Activated CD4-positive, alpha-beta memory T cell treated with anti-CD3 and anti-CD28 coated beads for 36 hours (primary cell): Measurements from ENCODE around the gene CBFA2T2. TPM values are rescaled to one million over a fixed set of nuclear protein-coding genes. Genes with fewer than 3 reads are reported as not detected.
"Not testable (repeated sequence)": the region's sequence is repeated elsewhere in the genome, so short reads cannot be mapped to it uniquely, and the experiment has no call there.

Source experiments
- CTCF ChIA-PET: fragments of 350-600 bp; sonication (Branson Sonifier 250); formaldehyde crosslinking; loops from one replicate; lab custom pipeline; 2021; ENCODE audit warnings: antibody characterized with exemption, inconsistent platforms; lab: Charles Lee
- POLR2A ChIA-PET: fragments of 350-600 bp; sonication (Branson Sonifier 250); formaldehyde crosslinking; loops from one replicate; lab custom pipeline; 2021; ENCODE audit warnings: antibody characterized with exemption; lab: Charles Lee
- DNase-seq: peaks from one replicate; pipeline ENCODE4 v3.0.0-alpha.2; 2020
- H3K27ac Mint-ChIP-seq: one replicate; pipeline ENCODE4 v1.8.0; 2021; ENCODE audit warnings: mixed read lengths
- H3K27me3 Mint-ChIP-seq: one replicate; pipeline ENCODE4 v1.8.0; 2021; ENCODE audit warnings: mixed read lengths
- H3K36me3 Mint-ChIP-seq: one replicate; pipeline ENCODE4 v1.8.0; 2021; ENCODE audit warnings: mixed read lengths
- H3K4me1 Mint-ChIP-seq: one replicate; pipeline ENCODE4 v1.8.0; 2021; ENCODE audit warnings: low read depth, mixed read lengths
- H3K4me3 Mint-ChIP-seq: one replicate; pipeline ENCODE4 v1.8.0; 2021; ENCODE audit warnings: mild to moderate bottlenecking, mixed read lengths
- H3K9me3 Mint-ChIP-seq: one replicate; pipeline ENCODE4 v1.8.0; 2021; ENCODE audit warnings: mixed read lengths
- intact Hi-C: fragments of 100-400 bp; cut with micrococcal nuclease; formaldehyde crosslinking; loops from one replicate; pipeline ENCODE4 v1.15.1; 2023
- total RNA-seq, 2 experiments: library from RNA; stranded (reverse); gene quantifications; one replicate each; pipeline ENCODE4 v1.2.3, GENCODE V29; 2021

The CBFA2T2 gene
- total RNA-seq, 2 experiments from 2014 or later: 10.9 to 12.9 TPM

DNA sequence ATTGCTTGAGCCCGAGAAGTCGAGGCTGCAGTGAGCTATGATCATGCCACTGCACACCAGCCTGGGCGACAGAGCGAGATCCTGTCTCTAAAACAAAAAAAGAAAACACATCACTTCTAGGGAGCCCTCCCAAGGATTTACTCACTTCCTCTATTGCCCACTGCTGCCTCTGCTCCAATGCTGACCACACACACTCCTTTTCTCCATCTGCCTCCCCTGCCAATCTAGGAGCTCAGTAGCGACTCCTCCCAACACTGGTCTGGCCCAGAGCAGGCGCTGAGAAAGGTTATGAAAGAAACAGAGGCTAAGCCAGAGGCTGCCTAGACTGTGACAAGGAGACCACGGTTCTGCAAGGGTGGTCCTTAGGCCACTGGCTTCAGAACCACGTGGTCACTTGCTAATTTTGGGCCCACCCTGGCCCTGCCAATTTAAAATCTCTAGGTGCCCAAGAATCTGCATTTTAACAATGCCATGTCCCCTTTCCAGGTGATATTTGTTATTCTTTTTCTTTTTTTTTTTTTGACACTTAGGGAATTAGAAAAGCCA, 197.5 kb downstream of the CBFA2T2 start:
- ChIA-PET POLR2A (interaction anchor here (0.6 to 2.1 kb wide), 4 partner anchors 21 to 198 kb away, joined by 3 to 12 read pairs (median 4); partner anchors contain the start of genes ACTL10, CBFA2T2 and PXMP4), CTCF (interaction anchor here (1.2 to 3.5 kb wide), 3 partner anchors 20 to 45 kb away, joined by 3 to 28 read pairs (median 4); partner anchors contain the start of genes ACTL10 and PXMP4)
- no peaks in the 10 kb centered on the region for H3K27me3 Mint-ChIP-seq
- H3K36me3 Mint-ChIP-seq: peaks cover 13% of the 10 kb centered on the region
- peaks cover 59% of the 10 kb centered on the region for H3K4me1 Mint-ChIP-seq
- H3K4me3 Mint-ChIP-seq: no peak overlapping the region
- intact Hi-C loops: loop anchor here (2.0 to 5.0 kb wide), 3 partner anchors 25 to 425 kb away; partner anchors contain the start of genes C20orf144 and EIF2S2
- DNase-seq: no peak
- no peak overlapping the region for H3K27ac Mint-ChIP-seq
- no peaks in the 10 kb centered on the region for H3K9me3 Mint-ChIP-seq

DNA sequence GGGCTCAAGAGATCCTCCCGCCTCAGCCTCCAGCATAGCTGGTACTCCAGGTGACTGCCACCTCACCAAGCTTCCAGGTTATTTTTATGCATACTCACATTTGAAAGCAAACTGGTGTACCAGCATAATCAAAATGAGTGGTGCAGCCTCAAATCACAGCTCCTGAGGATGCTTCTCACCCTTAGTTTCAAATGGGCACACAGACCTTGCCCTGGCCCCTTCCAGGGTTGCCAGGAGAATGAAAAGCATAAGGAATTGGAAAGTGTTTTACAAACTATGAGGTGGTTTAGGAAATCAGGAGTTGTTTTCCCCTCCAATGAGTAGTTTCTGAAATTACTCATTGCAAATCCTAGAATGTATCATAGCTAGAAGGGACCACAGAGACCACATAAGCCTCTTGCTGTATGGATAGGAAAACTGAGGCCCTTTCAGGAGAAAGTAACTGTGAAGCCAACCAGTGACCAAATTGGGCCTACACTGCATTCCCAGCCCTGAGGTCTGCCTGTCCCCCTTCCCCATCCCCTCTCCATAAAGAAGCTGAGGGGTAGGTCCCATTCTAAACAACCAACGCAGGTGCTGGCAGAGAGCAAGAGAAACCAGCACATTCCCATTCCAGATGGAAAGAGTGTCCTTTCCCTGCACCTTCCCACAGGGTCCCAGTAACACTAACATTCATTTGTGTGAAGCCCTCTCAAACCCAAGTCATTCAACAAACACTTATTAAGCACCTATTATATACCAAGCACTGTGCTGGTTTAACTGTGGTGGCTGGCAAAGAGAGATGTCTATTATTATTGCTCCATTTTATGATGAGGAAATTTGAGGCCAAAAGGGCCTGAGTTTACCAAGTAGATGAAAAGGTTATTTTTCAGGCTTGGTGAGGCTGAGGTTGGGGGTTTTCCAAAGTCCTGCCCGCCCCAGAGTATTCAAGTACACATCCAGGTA, 198.4 kb downstream of the CBFA2T2 start:
- Mint-ChIP-seq H3K27me3 (no peaks in the 10 kb centered on the region), H3K4me1 (peaks cover 53% of the 10 kb centered on the region), H3K9me3 (no peaks in the 10 kb centered on the region), H3K4me3 (no peak overlapping the region), H3K27ac (peak overlapping the region; percentile 19), H3K36me3 (peaks cover 9% of the 10 kb centered on the region)
- CTCF ChIA-PET: interaction anchor here (1.2 to 3.5 kb wide), 2 partner anchors 21 to 32 kb away, joined by 3 to 28 read pairs; partner anchors contain the start of genes ACTL10 and PXMP4
- POLR2A ChIA-PET: interaction anchor here (0.6 to 2.1 kb wide), 4 partner anchors 22 to 198 kb away, joined by 3 to 12 read pairs (median 4); partner anchors contain the start of genes ACTL10, CBFA2T2 and PXMP4
- intact Hi-C loops: loop anchor here (2.0 to 5.0 kb wide), 3 partner anchors 25 to 424 kb away; partner anchors contain the start of genes C20orf144 and EIF2S2
- peak; percentile 30 for DNase-seq

DNA sequence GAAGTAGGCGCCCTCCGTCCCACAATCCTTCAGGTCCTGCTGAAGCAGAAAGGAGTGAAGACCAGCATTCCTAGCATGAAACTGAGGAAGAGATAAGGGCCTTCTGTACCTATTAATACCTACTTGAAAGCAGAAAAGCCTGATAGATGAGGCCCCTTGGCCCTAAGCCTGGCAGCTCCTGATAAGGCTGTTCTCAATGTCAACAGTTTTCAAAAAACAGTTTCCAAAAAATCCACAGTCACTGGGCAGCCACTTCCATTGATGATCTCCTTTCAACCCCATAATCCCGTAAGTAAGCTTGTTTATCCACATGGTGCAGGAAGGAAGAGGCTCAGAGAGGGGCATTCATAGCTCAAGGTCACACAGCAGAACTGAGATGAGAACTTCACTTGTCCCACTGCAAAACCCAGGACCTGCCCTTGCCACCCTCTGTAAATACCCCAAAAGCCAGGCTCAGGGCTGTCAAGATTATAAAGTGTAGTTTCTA, 199.1 kb downstream of the CBFA2T2 start:
- H3K9me3 Mint-ChIP-seq: no peaks in the 10 kb centered on the region
- CTCF ChIA-PET: interaction anchor here (3.5 kb wide), 1 partner anchor 21 kb away, joined by 28 read pairs; the partner anchor contains the start of gene ACTL10
- intact Hi-C loops: loop anchor here (5.0 kb wide), 1 partner anchor 423 kb away; the partner anchor contains the start of gene EIF2S2
- no peak for DNase-seq
- H3K4me1 Mint-ChIP-seq: peaks cover 50% of the 10 kb centered on the region
- POLR2A ChIA-PET: interaction anchor here (1.1 kb wide), 1 partner anchor 31 kb away, joined by 5 read pairs; the partner anchor contains the start of gene PXMP4
- peak overlapping the region; percentile 35 for H3K27ac Mint-ChIP-seq
- no peaks in the 10 kb centered on the region for H3K27me3 Mint-ChIP-seq
- no peak overlapping the region for H3K4me3 Mint-ChIP-seq
- H3K36me3 Mint-ChIP-seq: peaks cover 9% of the 10 kb centered on the region

DNA sequence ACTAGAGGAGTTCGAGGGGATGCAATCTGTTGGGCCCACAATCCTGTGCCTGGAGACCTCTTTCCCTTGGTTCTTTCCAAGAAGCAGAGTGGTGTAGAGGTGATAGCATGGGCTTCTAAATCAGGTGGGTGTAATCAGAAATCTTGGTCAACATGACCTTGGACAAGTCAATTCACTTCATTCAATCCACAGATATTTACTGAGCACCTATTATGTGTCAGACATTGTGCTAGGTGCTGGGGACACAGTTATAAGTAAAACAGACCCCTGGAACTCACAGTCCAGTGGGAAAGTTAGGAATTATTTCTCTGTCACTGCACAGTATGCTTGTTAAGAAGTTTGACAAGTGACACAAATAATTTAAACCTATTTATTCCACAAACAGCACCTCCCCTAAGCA, 199.6 kb downstream of the CBFA2T2 start:
- Mint-ChIP-seq H3K36me3 (peaks cover 9% of the 10 kb centered on the region), H3K4me1 (peaks cover 47% of the 10 kb centered on the region), H3K27ac (peak overlapping the region; percentile 82), H3K4me3 (no peak overlapping the region), H3K27me3 (no peaks in the 10 kb centered on the region), H3K9me3 (no peaks in the 10 kb centered on the region)
- CTCF ChIA-PET: interaction anchor here (3.5 kb wide), 1 partner anchor 22 kb away, joined by 28 read pairs; the partner anchor contains the start of gene ACTL10
- POLR2A ChIA-PET: interaction anchor here (1.1 kb wide), 1 partner anchor 31 kb away, joined by 5 read pairs; the partner anchor contains the start of gene PXMP4
- intact Hi-C loops: loop anchor here (5.0 kb wide), 1 partner anchor 423 kb away; the partner anchor contains the start of gene EIF2S2
- no peak for DNase-seq

DNA sequence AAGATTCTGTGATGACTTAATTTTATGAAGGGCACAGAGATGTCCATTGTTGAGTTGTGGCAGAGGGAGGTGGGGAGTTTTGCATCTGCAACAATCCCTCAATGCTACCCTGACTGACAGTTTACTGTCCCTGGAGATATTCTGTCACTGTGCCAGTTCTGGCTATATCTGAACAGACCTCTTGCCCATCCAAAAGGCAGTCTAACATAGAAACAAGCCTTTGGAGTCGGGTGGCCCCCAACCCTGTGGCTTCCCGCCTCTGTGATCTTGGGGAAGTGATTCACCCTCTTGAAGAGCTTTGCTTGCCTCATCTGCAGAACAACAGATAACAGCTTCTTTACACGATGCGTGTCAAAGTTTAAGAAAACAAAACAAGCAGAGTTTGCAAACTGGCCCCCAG, 200.1 kb downstream of the CBFA2T2 start:
- intact Hi-C loops: loop anchor here (1.0 to 5.0 kb wide), 2 partner anchors 30 to 422 kb away; partner anchors contain the start of genes EIF2S2 and PXMP4
- peak; percentile 78 for DNase-seq
- Mint-ChIP-seq H3K4me3 (peak overlapping the region; percentile 38), H3K9me3 (no peaks in the 10 kb centered on the region), H3K27ac (peak overlapping the region; percentile 82), H3K36me3 (peaks cover 4% of the 10 kb centered on the region), H3K4me1 (peaks cover 42% of the 10 kb centered on the region), H3K27me3 (no peaks in the 10 kb centered on the region)
- ChIA-PET POLR2A (interaction anchor here (1.1 kb wide), 1 partner anchor 30 kb away, joined by 5 read pairs; the partner anchor contains the start of gene PXMP4), CTCF (no interaction called here)

DNA sequence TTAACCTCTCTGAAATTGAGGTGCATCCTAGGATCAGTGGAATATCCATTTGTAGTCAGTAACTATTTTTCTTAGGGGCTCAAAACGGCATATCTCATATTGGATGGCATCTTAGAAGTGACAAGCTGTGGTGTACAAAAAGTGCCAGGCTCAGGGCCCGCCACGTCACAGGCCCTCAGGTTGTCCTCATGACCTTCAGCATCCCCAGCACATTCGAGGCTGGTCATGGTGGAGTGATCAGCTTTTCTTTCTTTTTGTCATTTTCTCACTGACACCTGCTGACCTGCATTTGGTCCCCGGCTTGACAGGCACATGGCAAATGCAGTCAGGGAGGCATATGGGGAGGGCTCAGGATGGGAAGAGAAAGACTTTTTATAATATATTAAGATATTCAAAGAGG, 203.4 kb downstream of the CBFA2T2 start:
- Mint-ChIP-seq H3K27me3 (no peaks in the 10 kb centered on the region), H3K27ac (no peak overlapping the region), H3K9me3 (peaks cover under 1% of the 10 kb centered on the region), H3K4me1 (peaks cover 20% of the 10 kb centered on the region), H3K36me3 (no peaks in the 10 kb centered on the region), H3K4me3 (no peak overlapping the region)
- ChIA-PET POLR2A (no interaction called here), CTCF (interaction anchor here (0.8 kb wide), 1 partner anchor 99 kb away, joined by 3 read pairs; no protein-coding TSS in a partner anchor)
- no peak for DNase-seq
- intact Hi-C loops: no loop called here

DNA sequence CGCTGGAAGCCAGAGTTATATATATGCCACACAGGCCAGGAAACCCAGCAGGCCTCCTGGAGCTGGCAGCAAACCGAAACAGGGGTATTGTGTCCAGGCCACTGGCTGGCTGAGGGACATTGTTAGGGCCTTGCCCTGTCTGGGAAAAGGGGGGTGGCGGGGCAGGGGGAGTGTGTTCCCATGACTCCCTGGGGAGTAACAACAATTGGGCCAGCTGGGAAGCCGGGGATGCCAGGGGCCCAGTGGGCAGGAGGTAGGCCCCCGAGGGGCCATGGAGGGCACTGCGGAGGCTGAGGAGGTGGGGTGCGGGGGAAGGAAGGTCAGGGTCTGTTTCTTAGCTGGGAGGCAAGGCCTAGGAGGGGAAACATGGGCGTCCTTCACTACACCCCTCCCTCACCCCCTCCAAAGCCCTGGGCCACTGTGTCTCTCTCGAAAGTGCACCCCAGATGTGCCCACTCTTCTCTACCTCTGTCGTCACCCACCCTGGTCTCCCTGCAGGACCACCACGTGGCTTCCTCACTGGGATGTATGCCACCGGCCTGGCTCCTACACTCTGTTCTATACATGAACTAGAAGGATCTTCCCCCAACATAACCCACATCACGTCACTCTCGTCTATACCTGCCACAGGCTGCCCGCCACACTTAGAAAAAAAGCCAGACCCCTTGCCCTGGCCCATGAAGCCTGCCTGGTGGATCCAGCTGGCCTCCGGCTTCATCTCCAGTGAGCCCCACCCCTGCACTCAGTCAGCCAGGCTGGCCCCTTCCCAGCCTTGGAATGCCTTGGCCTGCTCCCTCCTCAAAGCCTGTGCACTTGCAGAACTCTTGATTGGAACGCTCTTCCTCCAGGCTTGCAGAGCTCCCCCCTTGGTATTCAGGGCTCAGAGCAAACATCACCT, 204.1 kb downstream of the CBFA2T2 start:
- ChIA-PET CTCF (interaction anchor here (0.8 kb wide), 1 partner anchor 98 kb away, joined by 3 read pairs; no protein-coding TSS in a partner anchor), POLR2A (no interaction called here)
- Mint-ChIP-seq H3K27me3 (no peaks in the 10 kb centered on the region), H3K4me3 (no peak overlapping the region), H3K4me1 (peaks cover 13% of the 10 kb centered on the region), H3K27ac (no peak overlapping the region), H3K9me3 (peaks cover 3% of the 10 kb centered on the region), H3K36me3 (no peaks in the 10 kb centered on the region)
- no peak for DNase-seq
- intact Hi-C loops: no loop called here

DNA sequence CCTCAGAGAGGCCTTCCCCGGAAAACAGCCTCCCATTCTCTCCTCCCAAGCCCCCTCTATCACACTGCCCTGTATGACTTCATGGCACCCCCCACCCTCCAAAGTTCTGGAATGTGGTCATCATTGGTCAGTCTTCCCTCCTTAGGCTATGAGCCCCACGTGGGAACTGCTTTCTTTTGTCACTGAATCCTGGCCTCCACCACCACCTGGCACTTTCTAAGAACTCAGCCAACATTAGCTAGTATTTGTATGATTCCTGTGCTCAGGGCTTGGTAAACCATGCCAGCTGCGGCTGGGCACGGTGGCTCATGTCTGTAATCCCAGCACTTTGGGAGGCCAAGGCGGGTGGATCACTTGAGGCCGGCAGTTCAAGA, 204.7 kb downstream of the CBFA2T2 start:
- CTCF ChIA-PET: no interaction called here
- Mint-ChIP-seq H3K9me3 (peaks cover 3% of the 10 kb centered on the region), H3K4me3 (no peak overlapping the region), H3K27ac (no peak overlapping the region), H3K36me3 (no peaks in the 10 kb centered on the region), H3K27me3 (no peaks in the 10 kb centered on the region), H3K4me1 (peaks cover 7% of the 10 kb centered on the region)
- POLR2A ChIA-PET: no interaction called here
- no peak for DNase-seq
- intact Hi-C loops: no loop called here

DNA sequence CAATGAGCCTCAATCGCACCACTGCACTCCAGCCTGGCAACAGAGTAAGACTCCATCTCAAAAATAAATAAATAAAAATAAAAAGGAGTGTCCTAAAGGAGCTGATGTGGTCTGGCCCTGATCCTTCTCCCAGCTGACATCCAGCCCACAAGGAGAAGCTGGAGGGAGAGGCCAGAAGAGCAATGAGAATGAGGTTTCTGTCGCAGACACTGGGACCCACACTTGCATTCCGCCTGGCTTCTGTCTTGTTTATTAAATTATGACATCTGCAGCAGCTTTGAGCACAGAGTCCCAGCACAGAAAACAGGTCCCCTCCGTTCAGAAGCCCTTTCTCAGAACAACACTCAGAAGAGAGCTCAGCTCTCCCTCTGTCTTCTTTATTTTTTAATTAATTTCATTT, 206.6 kb downstream of the CBFA2T2 start:
- DNase-seq: no peak
- no peak overlapping the region for H3K27ac Mint-ChIP-seq
- H3K36me3 Mint-ChIP-seq: no peaks in the 10 kb centered on the region
- CTCF ChIA-PET: no interaction called here
- POLR2A ChIA-PET: no interaction called here
- H3K4me3 Mint-ChIP-seq: no peak overlapping the region
- H3K27me3 Mint-ChIP-seq: no peaks in the 10 kb centered on the region
- H3K9me3 Mint-ChIP-seq: peaks cover 3% of the 10 kb centered on the region
- intact Hi-C loops: no loop called here
- no peaks in the 10 kb centered on the region for H3K4me1 Mint-ChIP-seq

DNA sequence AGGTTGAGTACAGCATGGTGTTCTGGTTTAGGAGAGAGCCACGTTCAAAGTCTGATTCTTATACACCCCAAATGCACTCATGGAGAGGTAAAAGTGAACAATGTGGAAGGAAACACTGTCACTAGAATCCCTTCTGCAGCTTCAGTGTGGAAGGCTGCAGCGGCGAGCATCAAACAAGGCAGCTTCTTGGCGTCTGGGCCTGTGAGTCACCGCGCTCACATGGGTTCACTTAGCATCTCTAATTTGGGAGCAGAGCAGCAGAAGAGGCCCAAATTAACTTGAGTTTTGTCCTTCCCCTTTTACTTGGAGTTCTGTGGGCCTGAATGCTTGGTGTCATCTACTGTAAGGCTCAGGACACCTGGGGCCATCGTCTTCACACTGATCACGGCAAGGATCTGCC, 207.2 kb downstream of the CBFA2T2 start:
- Mint-ChIP-seq H3K27me3 (no peaks in the 10 kb centered on the region), H3K4me1 (no peaks in the 10 kb centered on the region), H3K36me3 (no peaks in the 10 kb centered on the region), H3K9me3 (peaks cover 3% of the 10 kb centered on the region), H3K4me3 (no peak overlapping the region), H3K27ac (no peak overlapping the region)
- POLR2A ChIA-PET: no interaction called here
- DNase-seq: no peak
- CTCF ChIA-PET: no interaction called here
- intact Hi-C loops: no loop called here

DNA sequence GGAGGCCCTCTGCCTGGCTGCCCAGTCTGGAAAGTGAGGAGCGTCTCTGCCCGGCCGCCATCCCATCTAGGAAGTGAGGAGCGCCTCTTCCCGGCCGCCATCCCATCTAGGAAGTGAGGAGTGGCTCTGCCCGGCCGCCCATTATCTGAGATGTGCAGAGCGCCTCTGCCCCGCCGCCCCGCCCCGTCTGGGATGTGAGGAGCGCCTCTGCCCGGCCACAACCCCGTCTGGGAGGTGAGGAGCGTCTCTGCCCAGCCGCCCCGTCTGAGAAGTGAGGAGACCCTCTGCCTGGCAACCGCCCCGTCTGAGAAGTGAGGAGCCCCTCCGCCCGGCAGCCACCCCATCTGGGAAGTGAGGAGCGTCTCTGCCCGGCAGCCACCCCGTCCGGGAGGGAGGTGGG, 209.1 kb downstream of the CBFA2T2 start:
- H3K36me3 Mint-ChIP-seq, intact Hi-C loops, H3K4me3 Mint-ChIP-seq, H3K27me3 Mint-ChIP-seq, POLR2A ChIA-PET, CTCF ChIA-PET, H3K27ac Mint-ChIP-seq, DNase-seq, H3K4me1 Mint-ChIP-seq, H3K9me3 Mint-ChIP-seq: not testable (repeated sequence)
